Measurements from ENCODE around the gene SWSAP1. TPM values are rescaled to one million over a fixed set of nuclear protein-coding genes. Genes with fewer than 3 reads are reported as not detected.

Gene SWSAP1
- total and polyA plus RNA-seq, 2 of the 4 experiments (the other 2 are of a cell fraction) = 0.36 to 1.6 TPM

GRCh38 chr19:11356074-11356397 lies 18.4 kb upstream of the SWSAP1 start:
- intact Hi-C loops (cut with micrococcal nuclease) (no loop called here), dilution Hi-C loops (cut with HindIII; ENCODE audit: low sequenced_read_pairs, unreplicated experiment) (no loop called here), in situ Hi-C loops (cut with MboI; ENCODE audit: low sequenced_read_pairs) (no loop called here)
- H4K8ac ChIP-seq (ENCODE audit: low read depth in 2 of 2, low read length in 2 of 2) = 0 out of 4 replicates have a peak overlapping the region, but pooled peaks of 1 of the 2 experiments have one; percentile 81
- POLR2A ChIA-PET (ENCODE audit: unreplicated experiment) = no interaction called here
- DNase-seq (no peak), ATAC-seq (ENCODE audit: low read depth) (no peak)
- H3K9ac ChIP-seq (ENCODE audit: low read depth, low read length) = peak overlapping the region; percentile 88
- H2AFZ ChIP-seq (replicated peaks; ENCODE audit: low read length, poor library complexity) = peak overlapping the region; percentile 98
- no peak overlapping the region for H2BK5ac ChIP-seq (ENCODE audit: low read depth, low read length, poor library complexity, severe bottlenecking)
- no peak overlapping the region; the same call in 1 of the 2 replicates for H2BK120ac ChIP-seq (ENCODE audit: low read depth, low read length)
- no peak overlapping the region for H2BK20ac ChIP-seq (ENCODE audit: low read depth, low read length)
- CTCF ChIA-PET = no interaction called here
- peak overlapping the region; percentile 67 for H3K23ac ChIP-seq (ENCODE audit: low read depth, low read length)
- 0 out of 3 replicates have a peak overlapping the region, but pooled peaks have one; percentile 0 for H2BK15ac ChIP-seq (ENCODE audit: low read depth, low read length)
- no peak overlapping the region; the same call in 1 of the 2 replicates for H3K27ac ChIP-seq (ENCODE audit: insufficient read depth, low read length)
- no peaks in the 10 kb centered on the region for H3K9me3 ChIP-seq (ENCODE audit: control insufficient read depth, insufficient read depth, low read length)
- no peak overlapping the region for H3K56ac ChIP-seq (ENCODE audit: extremely low read depth, insufficient read depth, low read length)
- peak overlapping the region; percentile 85 for H3K4me3 ChIP-seq (ENCODE audit: insufficient read depth, low read depth, low read length)
- TF ChIP-seq NFE2L2 (IDR thresholded peaks at IDR 0.05; ENCODE audit: low read depth, low read length) = no peak
- TF ChIP-seq BHLHE40 (IDR thresholded peaks at IDR 0.05; ENCODE audit: low read depth, low read length) = no peak
- TF ChIP-seq, protein P1, sequence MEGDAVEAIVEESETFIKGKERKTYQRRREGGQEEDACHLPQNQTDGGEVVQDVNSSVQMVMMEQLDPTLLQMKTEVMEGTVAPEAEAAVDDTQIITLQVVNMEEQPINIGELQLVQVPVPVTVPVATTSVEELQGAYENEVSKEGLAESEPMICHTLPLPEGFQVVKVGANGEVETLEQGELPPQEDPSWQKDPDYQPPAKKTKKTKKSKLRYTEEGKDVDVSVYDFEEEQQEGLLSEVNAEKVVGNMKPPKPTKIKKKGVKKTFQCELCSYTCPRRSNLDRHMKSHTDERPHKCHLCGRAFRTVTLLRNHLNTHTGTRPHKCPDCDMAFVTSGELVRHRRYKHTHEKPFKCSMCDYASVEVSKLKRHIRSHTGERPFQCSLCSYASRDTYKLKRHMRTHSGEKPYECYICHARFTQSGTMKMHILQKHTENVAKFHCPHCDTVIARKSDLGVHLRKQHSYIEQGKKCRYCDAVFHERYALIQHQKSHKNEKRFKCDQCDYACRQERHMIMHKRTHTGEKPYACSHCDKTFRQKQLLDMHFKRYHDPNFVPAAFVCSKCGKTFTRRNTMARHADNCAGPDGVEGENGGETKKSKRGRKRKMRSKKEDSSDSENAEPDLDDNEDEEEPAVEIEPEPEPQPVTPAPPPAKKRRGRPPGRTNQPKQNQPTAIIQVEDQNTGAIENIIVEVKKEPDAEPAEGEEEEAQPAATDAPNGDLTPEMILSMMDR (conservative IDR thresholded peaks at IDR 0.05; ENCODE audit: low read depth, low read length) = no peak
- TF ChIP-seq CHD1 (IDR thresholded peaks at IDR 0.05; ENCODE audit: low read depth, low read length) = no peak
- TF ChIP-seq, protein P2, sequence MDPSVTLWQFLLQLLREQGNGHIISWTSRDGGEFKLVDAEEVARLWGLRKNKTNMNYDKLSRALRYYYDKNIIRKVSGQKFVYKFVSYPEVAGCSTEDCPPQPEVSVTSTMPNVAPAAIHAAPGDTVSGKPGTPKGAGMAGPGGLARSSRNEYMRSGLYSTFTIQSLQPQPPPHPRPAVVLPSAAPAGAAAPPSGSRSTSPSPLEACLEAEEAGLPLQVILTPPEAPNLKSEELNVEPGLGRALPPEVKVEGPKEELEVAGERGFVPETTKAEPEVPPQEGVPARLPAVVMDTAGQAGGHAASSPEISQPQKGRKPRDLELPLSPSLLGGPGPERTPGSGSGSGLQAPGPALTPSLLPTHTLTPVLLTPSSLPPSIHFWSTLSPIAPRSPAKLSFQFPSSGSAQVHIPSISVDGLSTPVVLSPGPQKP (IDR thresholded peaks at IDR 0.05; ENCODE audit: borderline replicate concordance, low read depth, low read length) = no peak
- TF ChIP-seq CEBPB (IDR thresholded peaks at IDR 0.05; ENCODE audit: low read depth, low read length) = no peak
- TF ChIP-seq SMC3 (IDR thresholded peaks at IDR 0.05; ENCODE audit: low read depth, low read length) = no peak
- no peak for TF ChIP-seq RCOR1 (IDR thresholded peaks at IDR 0.05; ENCODE audit: insufficient replicate concordance, low read length)
- TF ChIP-seq POLR2A (IDR thresholded peaks at IDR 0.05; ENCODE audit: low read depth, low read length) = no peak
- H3K36me3 ChIP-seq (ENCODE audit: control insufficient read depth, insufficient read depth, low read length) = peaks cover 11% of the 10 kb centered on the region; the same call in 1 of the 2 replicates
- H3K4me1 ChIP-seq (ENCODE audit: control insufficient read depth, insufficient read depth, low read length) = peaks cover 8% of the 10 kb centered on the region
- peaks cover 13 to 23% of the 10 kb centered on the region in 2 experiments for H3K79me1 ChIP-seq (ENCODE audit: low read depth in 1 of 2, low read length in 2 of 2)
- H3K14ac ChIP-seq (replicated peaks; ENCODE audit: low read depth, low read length) = peak overlapping the region; percentile 92
- BruUV-seq (replicated peaks) = no TSS peak
- H3K18ac ChIP-seq (ENCODE audit: low read depth, low read length) = no peak overlapping the region
- peak overlapping the region; percentile 95 for H3K4me2 ChIP-seq (ENCODE audit: low read depth, low read length)
- 81% methylated on average over 5 of the region's 6 CpGs; no CpG with 5 or more reads in 1 of the 2 experiments for WGBS, 2 experiments (ENCODE audit: extremely low coverage in 2 of 2, insufficient read length in 1 of 2)
- peak overlapping the region; percentile 11; the same call in 1 of the 2 replicates for H4K5ac ChIP-seq (ENCODE audit: low read depth, low read length)
- H2AK9ac ChIP-seq (replicated peaks; ENCODE audit: low read depth, low read length, poor library complexity) = peak overlapping the region; percentile 98
- peaks cover 16% of the 10 kb centered on the region for H4K20me1 ChIP-seq (ENCODE audit: insufficient read depth, low read length)
- peak overlapping the region; percentile 79 for H2AK5ac ChIP-seq (ENCODE audit: low read depth, low read length)
- no peaks in the 10 kb centered on the region for H3K27me3 ChIP-seq (ENCODE audit: control insufficient read depth, insufficient read depth, low read length)
- H3K9me1 ChIP-seq (ENCODE audit: insufficient read depth, low read length) = peaks cover 16% of the 10 kb centered on the region
- H3K4ac ChIP-seq (ENCODE audit: low read depth, low read length) = peak overlapping the region; percentile 73
- peak overlapping the region; percentile 4; the same call in 1 of the 2 replicates for H4K91ac ChIP-seq (ENCODE audit: insufficient read depth, low read depth, low read length)

All from IMR-90 (cell line).